ENCODE measurements around the gene KLHL26. TPM values are rescaled to one million over a fixed set of nuclear protein-coding genes. Genes with fewer than 3 reads are reported as not detected.

The KLHL26 gene
- total and polyA plus RNA-seq, 9 of the 15 experiments (the other 6 are each of a cell fraction or from before 2014, with no cell fraction given), result 0.13 to 13.3 (median 1.4) TPM

GRCh38 chr19:18613589-18614234 lies 23.1 kb upstream of the KLHL26 start:
- Histone ChIP-seq H4K20me1 (replicated peaks; ENCODE audit: control insufficient read depth, insufficient read depth, low read length) (peaks cover 19% of the 10 kb centered on the region), H3K9me1 (ENCODE audit: control insufficient read depth, insufficient read depth, low read length) (no peaks in the 10 kb centered on the region), H3K9me3 (replicated peaks; ENCODE audit: control insufficient read depth, insufficient read depth, low read depth, low read length) (no peaks in the 10 kb centered on the region), H2AFZ (ENCODE audit: low read depth, low read length) (no peak overlapping the region), H3K79me2 (ENCODE audit: control insufficient read depth, insufficient read depth, low read length) (no peaks in the 10 kb centered on the region), H3K4me2 (ENCODE audit: insufficient read depth, low read length) (no peak overlapping the region), H3K27me3 (ENCODE audit: control insufficient read depth in 2 of 2, insufficient read depth in 2 of 2, low read length in 2 of 2) (peaks cover 41 to 71% of the 10 kb centered on the region in 2 experiments), H3K4me3 (no peak overlapping the region), H3K9ac (ENCODE audit: insufficient read depth in 1 of 2, low read depth in 2 of 2, low read length in 2 of 2) (no peak overlapping the region), H3K4me1 (replicated peaks in 1 of 2; ENCODE audit: control insufficient read depth in 2 of 2, insufficient read depth in 2 of 2, low read length in 2 of 2) (peaks cover 0 to 44% of the 10 kb centered on the region in 2 experiments; a peak in 2 of 5 replicates), H3K36me3 (ENCODE audit: control insufficient read depth, insufficient read depth, low read length) (no peaks in the 10 kb centered on the region), H3K27ac (ENCODE audit: extremely low read depth, low read depth, low read length) (no peak overlapping the region)
- no peak for DNase-seq (ENCODE audit: extremely low read depth in 1 of 4, low spot score in 3 of 4)
- intact Hi-C loops (cut with micrococcal nuclease) (no loop called here), in situ Hi-C loops (cut with MboI) (no loop called here)
- WGBS (ENCODE audit: insufficient coverage, low coverage, missing lambda C conversion rate), result 8% methylated on average over 21 of the region's 23 CpGs
- BruUV-seq (replicated peaks), result no TSS peak
- peak; percentile 30; the same call in 1 of the 3 replicates for ATAC-seq
- TF ChIP-seq SOX6 (IDR thresholded peaks at IDR 0.05) (no peak), DDX20 (tag; IDR thresholded peaks at IDR 0.05; ENCODE audit: low read depth) (no peak), RHOXF2B (CRISPR knock-in tag; conservative IDR thresholded peaks at IDR 0.05) (no peak), NFIC (IDR thresholded peaks at IDR 0.05) (no peak), FOS (IDR thresholded peaks at IDR 0.05; ENCODE audit: extremely low read depth, insufficient read length) (no peak), ZNF764 (CRISPR knock-in tag; IDR thresholded peaks at IDR 0.05; ENCODE audit: low read depth) (no peak), NCOA6 (IDR thresholded peaks at IDR 0.05) (no peak), TEAD4 (IDR thresholded peaks at IDR 0.05; ENCODE audit: low read length) (no peak), TEAD4 (CRISPR knock-in tag; IDR thresholded peaks at IDR 0.05; ENCODE audit: borderline replicate concordance) (no peak), JUN (IDR thresholded peaks at IDR 0.05; ENCODE audit: borderline replicate concordance, low read depth, low read length) (no peak), JUN (CRISPR knock-in tag; IDR thresholded peaks at IDR 0.05; ENCODE audit: borderline replicate concordance) (no peak), CC2D1A (IDR thresholded peaks at IDR 0.05) (no peak)
- ChIA-PET POLR2A (interaction anchor here (0.5 kb wide), 1 partner anchor 10 kb away, joined by 3 read pairs; no protein-coding TSS in a partner anchor), CTCF (ENCODE audit: low intra/inter-chr PET ratio) (no interaction called here)
- FAIRE-seq, result no peak
